Activated CD4-positive, alpha-beta memory T cell treated with anti-CD3 and anti-CD28 coated beads for 36 hours (primary cell): ENCODE measurements around the gene NR2C2AP. TPM values are rescaled to one million over a fixed set of nuclear protein-coding genes. Genes with fewer than 3 reads are reported as not detected.

Experiments used
- CTCF ChIA-PET: fragments of 350-600 bp; sonication (Branson Sonifier 250); formaldehyde crosslinking; loops from one replicate; lab custom pipeline; 2021; ENCODE audit warnings: antibody characterized with exemption, inconsistent platforms; lab: Charles Lee
- POLR2A ChIA-PET: fragments of 350-600 bp; sonication (Branson Sonifier 250); formaldehyde crosslinking; loops from one replicate; lab custom pipeline; 2021; ENCODE audit warnings: antibody characterized with exemption; lab: Charles Lee
- DNase-seq: peaks from one replicate; pipeline ENCODE4 v3.0.0-alpha.2; 2020
- H3K27ac Mint-ChIP-seq: one replicate; pipeline ENCODE4 v1.8.0; 2021; ENCODE audit warnings: mixed read lengths
- H3K27me3 Mint-ChIP-seq: one replicate; pipeline ENCODE4 v1.8.0; 2021; ENCODE audit warnings: mixed read lengths
- H3K36me3 Mint-ChIP-seq: one replicate; pipeline ENCODE4 v1.8.0; 2021; ENCODE audit warnings: mixed read lengths
- H3K4me1 Mint-ChIP-seq: one replicate; pipeline ENCODE4 v1.8.0; 2021; ENCODE audit warnings: low read depth, mixed read lengths
- H3K4me3 Mint-ChIP-seq: one replicate; pipeline ENCODE4 v1.8.0; 2021; ENCODE audit warnings: mild to moderate bottlenecking, mixed read lengths
- H3K9me3 Mint-ChIP-seq: one replicate; pipeline ENCODE4 v1.8.0; 2021; ENCODE audit warnings: mixed read lengths
- intact Hi-C: fragments of 100-400 bp; cut with micrococcal nuclease; formaldehyde crosslinking; loops from one replicate; pipeline ENCODE4 v1.15.1; 2023
- total RNA-seq, 2 experiments: library from RNA; stranded (reverse); gene quantifications; one replicate each; pipeline ENCODE4 v1.2.3, GENCODE V29; 2021

Gene NR2C2AP
- total RNA-seq, 2 experiments from 2014 or later, result 39.2 to 42.9 TPM

DNA sequence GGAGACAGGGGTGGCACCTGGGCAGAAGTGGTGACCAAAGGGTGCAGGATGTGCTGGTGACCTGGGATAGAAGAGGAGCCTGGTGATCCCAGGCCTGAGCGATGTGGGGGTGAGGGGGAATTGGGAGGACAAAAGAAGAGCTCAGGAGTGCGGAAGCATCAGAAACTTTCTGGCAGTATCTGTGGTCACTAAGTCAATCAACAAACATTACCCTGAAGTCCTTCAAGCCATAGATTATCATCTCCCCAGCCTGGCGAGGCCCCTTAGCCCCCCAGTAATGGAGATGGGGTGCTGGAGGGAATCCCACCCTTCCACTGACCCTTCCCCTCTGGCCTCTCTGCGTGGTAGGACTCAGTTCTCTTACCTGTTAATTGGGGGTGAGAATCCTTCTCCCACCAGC is 43.7 kb downstream of the NR2C2AP start:
- CTCF ChIA-PET, result interaction anchor here (1.8 kb wide), 1 partner anchor 14 kb away, joined by 4 read pairs; no protein-coding TSS in a partner anchor
- peaks cover 7% of the 10 kb centered on the region for H3K36me3 Mint-ChIP-seq

DNA sequence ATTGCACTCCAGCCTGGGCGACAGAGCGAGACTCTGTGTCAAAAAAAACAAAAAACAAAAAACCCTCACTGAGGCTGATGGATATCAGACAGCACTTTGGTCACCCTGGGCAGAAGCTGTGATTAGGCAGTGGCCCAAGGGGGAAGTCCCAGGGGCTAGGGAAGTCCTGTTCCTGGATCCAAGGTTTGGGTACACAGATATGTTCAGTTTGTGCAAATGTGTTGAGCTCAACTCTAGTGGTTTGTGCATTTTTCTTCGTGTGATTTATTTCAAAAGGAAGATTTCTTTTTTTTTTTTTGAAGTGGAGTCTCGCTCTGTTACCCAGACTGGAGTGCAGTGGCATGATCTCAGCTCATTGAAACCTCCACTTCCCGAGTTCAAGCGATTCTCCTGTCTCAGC is 45.4 kb downstream of the NR2C2AP start:
- Mint-ChIP-seq H3K9me3 (no peaks in the 10 kb centered on the region), H3K4me1 (no peaks in the 10 kb centered on the region), H3K36me3 (peaks cover 8% of the 10 kb centered on the region), H3K27ac (no peak overlapping the region), H3K4me3 (no peak overlapping the region), H3K27me3 (no peaks in the 10 kb centered on the region)
- no peak for DNase-seq
- intact Hi-C loops, result no loop called here
- CTCF ChIA-PET, result interaction anchor here (0.6 to 3.9 kb wide), 3 partner anchors 11 to 265 kb away, joined by 4 to 17 read pairs (median 15); no protein-coding TSS in a partner anchor
- POLR2A ChIA-PET, result interaction anchor here (0.6 kb wide), 1 partner anchor 322 kb away, joined by 3 read pairs; no protein-coding TSS in a partner anchor

More for the DNA sequence above, 43.7 kb downstream of the NR2C2AP start:
- no peak for DNase-seq
- intact Hi-C loops, result no loop called here
- H3K27me3 Mint-ChIP-seq, result no peaks in the 10 kb centered on the region
- no peaks in the 10 kb centered on the region for H3K9me3 Mint-ChIP-seq
- H3K4me1 Mint-ChIP-seq, result no peaks in the 10 kb centered on the region
- POLR2A ChIA-PET, result no interaction called here
- no peak overlapping the region for H3K4me3 Mint-ChIP-seq
- no peak overlapping the region for H3K27ac Mint-ChIP-seq

- H3K9me3 Mint-ChIP-seq, result no peaks in the 10 kb centered on the region
- no peak overlapping the region for H3K27ac Mint-ChIP-seq
- intact Hi-C loops, result no loop called here
- ChIA-PET CTCF (interaction anchor here (0.7 to 3.9 kb wide), 3 partner anchors 9 to 40 kb away, joined by 3 to 17 read pairs (median 15); no protein-coding TSS in a partner anchor), POLR2A (no interaction called here)
- no peak overlapping the region for H3K4me3 Mint-ChIP-seq
- no peaks in the 10 kb centered on the region for H3K27me3 Mint-ChIP-seq
- no peaks in the 10 kb centered on the region for H3K4me1 Mint-ChIP-seq
- no peak for DNase-seq
- H3K36me3 Mint-ChIP-seq, result peaks cover 8% of the 10 kb centered on the region
Measured at GRCh38 chr19:19155495-19156219, 47.6 kb downstream of the NR2C2AP start.

DNA sequence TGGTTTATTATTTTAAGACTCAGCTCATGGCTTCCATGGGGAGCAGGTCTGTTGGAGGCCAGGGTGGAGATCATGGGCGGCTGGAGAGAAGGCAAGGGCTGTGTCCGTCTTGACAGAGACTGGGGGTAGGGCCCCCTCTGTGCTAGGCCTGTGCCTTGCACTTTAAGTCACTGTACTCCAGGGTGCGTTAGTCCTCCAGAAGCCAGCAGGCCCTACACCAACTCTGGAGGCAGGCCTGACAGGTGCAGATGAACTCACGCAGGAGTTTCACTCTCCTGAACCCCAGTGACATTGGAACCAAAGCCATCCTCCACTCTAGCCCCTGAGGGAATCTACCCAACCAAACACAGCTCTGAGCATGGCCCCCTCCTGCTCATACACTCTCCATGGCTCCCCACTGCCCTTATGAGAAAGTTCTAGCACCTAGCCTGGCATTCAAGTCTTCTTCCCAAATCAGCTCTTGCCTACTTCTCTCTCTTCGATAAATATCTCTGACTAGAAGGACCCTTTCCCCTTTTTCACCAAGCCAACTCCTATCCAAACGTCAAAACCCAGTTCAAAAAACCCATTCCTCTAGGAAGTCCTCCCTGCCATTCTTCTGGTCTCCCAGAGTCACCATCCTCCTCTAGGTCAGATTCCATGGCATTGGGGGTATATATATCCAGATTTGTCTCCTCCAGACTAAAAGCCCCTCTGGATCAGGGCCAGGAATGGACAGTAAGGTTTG is 48.3 kb downstream of the NR2C2AP start:
- POLR2A ChIA-PET, result no interaction called here
- Mint-ChIP-seq H3K36me3 (peaks cover 8% of the 10 kb centered on the region), H3K27ac (no peak overlapping the region), H3K27me3 (no peaks in the 10 kb centered on the region), H3K4me3 (no peak overlapping the region), H3K9me3 (no peaks in the 10 kb centered on the region), H3K4me1 (no peaks in the 10 kb centered on the region)
- no peak for DNase-seq
- CTCF ChIA-PET, result interaction anchor here (0.7 to 3.9 kb wide), 4 partner anchors 8 to 39 kb away, joined by 3 to 17 read pairs (median 10); no protein-coding TSS in a partner anchor
- intact Hi-C loops, result no loop called here

- H3K4me1 Mint-ChIP-seq, result no peaks in the 10 kb centered on the region
- no peaks in the 10 kb centered on the region for H3K27me3 Mint-ChIP-seq
- CTCF ChIA-PET, result interaction anchor here (0.7 to 1.5 kb wide), 2 partner anchors 20 to 22 kb away, joined by 3 to 6 read pairs; no protein-coding TSS in a partner anchor
- intact Hi-C loops, result no loop called here
- no peak overlapping the region for H3K4me3 Mint-ChIP-seq
- H3K36me3 Mint-ChIP-seq, result peaks cover 8% of the 10 kb centered on the region
- H3K27ac Mint-ChIP-seq, result no peak overlapping the region
- no peaks in the 10 kb centered on the region for H3K9me3 Mint-ChIP-seq
- POLR2A ChIA-PET, result no interaction called here
- no peak for DNase-seq
Measured at GRCh38 chr19:19152668-19153384, 50.4 kb downstream of the NR2C2AP start.

- intact Hi-C loops, result no loop called here
- Mint-ChIP-seq H3K27me3 (no peaks in the 10 kb centered on the region), H3K9me3 (no peaks in the 10 kb centered on the region), H3K27ac (no peak overlapping the region), H3K4me1 (no peaks in the 10 kb centered on the region), H3K36me3 (peaks cover 11% of the 10 kb centered on the region), H3K4me3 (no peak overlapping the region)
- POLR2A ChIA-PET, result no interaction called here
- no peak for DNase-seq
- CTCF ChIA-PET, result no interaction called here
Measured at GRCh38 chr19:19151418-19151817, 51.8 kb downstream of the NR2C2AP start.

Other genes starting within 250 kb of the NR2C2AP start
- gene SUGP2, start 169.9 kb downstream of the NR2C2AP start, total RNA-seq, result 100 to 1,000 TPM in 1 of 2 experiments, 10 to 100 TPM in 1; 98.1 to 102 TPM
- gene ARMC6, start 169.8 kb downstream of the NR2C2AP start, total RNA-seq, result 10 to 100 TPM; 24.4 to 26.2 TPM
- gene SLC25A42, start 139.4 kb downstream of the NR2C2AP start, total RNA-seq, result 10 to 100 TPM; 12.2 to 12.4 TPM
- gene TMEM161A, start 64.9 kb downstream of the NR2C2AP start, total RNA-seq, result 10 to 100 TPM; 17.8 to 18.9 TPM
- gene MEF2B, start 33.2 kb downstream of the NR2C2AP start, total RNA-seq, result 1 to 10 TPM; 3.9 to 4.3 TPM
- 10 to 100 TPM; 16.4 to 17.8 TPM for gene BORCS8, start 11.3 kb downstream of the NR2C2AP start, total RNA-seq
- 10 to 100 TPM; 73.7 to 78.1 TPM for gene RFXANK, start 11.2 kb downstream of the NR2C2AP start, total RNA-seq
- under 1 TPM; 0.05 to 0.07 TPM for gene NCAN, start 8.5 kb upstream of the NR2C2AP start, total RNA-seq
- gene TM6SF2, start 69.9 kb upstream of the NR2C2AP start, total RNA-seq, result not detected
- gene SUGP1, start 117.1 kb upstream of the NR2C2AP start, total RNA-seq, result 10 to 100 TPM; 39.2 to 44.0 TPM
- gene MAU2, start 117.4 kb upstream of the NR2C2AP start, total RNA-seq, result 10 to 100 TPM; 38.6 to 40.9 TPM
- gene GATAD2A, start 202.3 kb upstream of the NR2C2AP start, total RNA-seq, result 100 to 1,000 TPM; 114 TPM